IPS-NIHi11 (cell line): ENCODE data around the gene COX17.

Experiments
- DNase-seq: peaks from one replicate; pipeline ENCODE4 v3.0.0; 2012; ENCODE audit warnings: mixed read lengths, low spot score

Gene COX17

DNA sequence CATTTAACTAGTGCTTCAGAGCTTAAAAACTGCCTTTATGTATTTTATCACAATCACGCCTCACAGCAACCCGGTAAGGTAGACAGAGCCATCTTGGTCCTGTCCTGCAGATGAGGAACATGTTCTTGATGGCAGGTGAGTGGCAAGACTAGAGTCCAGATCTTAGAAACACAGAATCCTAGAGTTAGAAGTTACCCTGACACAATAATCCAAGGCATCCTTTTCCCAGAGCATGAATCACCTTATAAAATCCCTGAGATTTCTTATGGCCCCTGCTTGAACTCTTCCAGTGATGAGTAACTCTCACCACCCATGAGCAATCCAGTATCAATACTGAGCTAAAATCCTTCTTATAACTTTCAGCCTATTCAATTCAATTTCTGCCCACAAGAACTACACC lies 33.7 kb downstream of the COX17 start:
- DNase-seq, result no peak

GRCh38 chr3:119642746-119643473 lies 34.3 kb downstream of the COX17 start:
- no peak for DNase-seq

- DNase-seq, result no peak
Measured at GRCh38 chr3:119641416-119641815, 35.8 kb downstream of the COX17 start.

DNA sequence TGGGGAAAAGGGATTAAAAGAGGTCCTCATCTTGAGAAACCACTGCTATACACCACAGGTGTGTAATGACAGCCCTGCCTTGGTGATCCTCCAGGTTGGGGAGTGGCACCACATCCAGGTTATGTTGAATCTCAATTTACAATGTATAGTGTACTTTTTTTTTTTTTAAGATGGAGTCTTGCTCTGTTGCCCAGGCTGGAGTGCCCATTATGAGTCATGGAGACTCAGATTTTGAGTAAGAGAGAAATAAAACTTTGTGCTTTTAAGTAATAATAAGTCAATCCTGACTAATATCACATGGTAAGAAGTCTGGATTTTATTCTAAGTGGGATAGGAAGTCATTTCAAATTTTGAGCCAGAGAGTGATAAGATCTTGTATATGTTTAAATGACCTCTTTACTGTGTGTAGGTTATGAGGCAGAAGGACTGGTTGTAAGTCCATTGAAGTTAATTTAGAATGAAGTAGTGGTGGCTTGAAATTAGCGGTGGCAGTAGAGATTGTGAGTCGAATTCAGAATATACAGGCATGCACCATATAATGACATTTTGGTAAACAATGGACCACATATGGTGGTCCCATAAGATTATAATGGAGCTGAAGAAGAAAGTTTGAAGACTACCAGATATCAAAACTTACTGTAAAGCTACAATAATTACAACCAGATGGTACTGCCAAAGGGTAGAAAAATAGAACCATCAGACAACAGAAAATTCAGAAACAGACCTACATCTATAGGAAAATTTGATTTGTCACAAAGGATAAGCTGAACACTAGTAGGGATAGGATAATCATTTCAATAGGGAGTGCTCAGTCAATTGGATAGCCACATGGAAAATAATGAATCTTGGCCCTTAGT lies 37.5 kb downstream of the COX17 start:
- DNase-seq, result no peak

DNA sequence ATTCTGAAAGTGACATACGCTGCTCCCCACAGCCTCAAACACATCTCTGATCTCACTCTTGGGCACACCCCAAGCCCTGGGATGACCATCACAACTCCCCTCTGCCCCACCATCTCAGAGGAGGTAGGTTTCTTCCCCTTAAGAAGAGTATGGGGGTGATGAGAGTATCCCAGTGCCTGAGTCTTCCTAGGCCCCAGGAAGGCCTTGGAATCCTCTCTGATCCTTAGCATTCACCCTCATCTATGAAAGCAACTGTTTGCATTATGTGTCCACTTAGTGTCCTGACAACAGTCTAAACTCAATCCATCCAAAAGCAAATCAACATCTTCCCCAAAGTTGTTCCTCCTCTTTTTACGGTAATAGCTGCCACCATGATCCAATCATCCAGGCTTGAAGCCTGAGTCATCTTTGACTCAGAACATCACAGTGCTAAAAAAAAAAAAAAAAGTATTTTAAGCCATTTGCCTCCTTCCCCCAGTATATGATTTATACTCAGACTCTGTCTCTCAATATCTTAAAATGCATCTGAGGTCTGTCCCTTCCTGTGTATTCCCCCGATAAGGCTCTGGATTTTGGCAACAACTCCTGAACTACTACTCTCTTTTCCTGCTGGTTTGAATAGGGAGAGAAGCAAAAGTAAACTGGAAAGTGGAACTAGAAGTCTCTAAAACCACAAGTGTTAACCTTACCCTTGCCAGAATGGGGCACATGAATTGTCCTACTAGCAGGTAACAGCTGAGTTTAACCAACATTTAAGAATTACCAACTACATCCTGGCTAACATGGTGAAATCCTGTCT lies 39.3 kb downstream of the COX17 start:
- no peak for DNase-seq

DNA sequence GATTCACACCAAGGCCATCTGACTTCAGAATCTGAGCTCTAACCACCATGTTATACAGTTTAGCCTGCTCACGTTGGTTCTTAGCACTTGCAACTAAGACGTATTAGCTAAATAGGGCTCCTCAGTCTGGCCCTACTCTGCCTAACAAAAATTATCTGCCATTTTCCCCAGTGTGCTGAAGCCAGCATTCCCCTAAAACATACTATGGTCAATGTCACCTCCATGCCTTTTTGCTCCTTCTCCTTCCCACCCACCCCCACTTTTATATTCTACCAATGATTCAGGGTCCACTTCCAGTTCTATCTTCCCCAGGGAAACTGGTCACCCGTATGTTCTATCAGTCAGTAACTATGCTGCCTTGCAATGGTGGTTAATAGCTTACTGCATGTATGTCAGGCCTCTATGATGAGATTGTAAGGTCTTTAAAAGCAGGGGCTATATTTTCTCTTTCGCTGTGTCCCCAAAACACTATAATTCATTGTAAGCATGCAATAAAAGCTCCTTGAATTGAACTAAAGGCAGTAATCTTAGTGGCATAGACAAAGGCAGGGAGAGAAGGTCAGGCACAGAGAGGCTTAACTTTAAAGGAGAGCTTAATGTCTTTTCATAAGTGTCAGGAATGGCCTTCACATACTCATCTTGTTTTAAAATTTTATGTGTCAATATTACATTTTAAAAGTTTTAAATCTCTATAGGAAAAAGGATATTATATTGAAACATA lies 40.2 kb downstream of the COX17 start:
- no peak for DNase-seq

DNA sequence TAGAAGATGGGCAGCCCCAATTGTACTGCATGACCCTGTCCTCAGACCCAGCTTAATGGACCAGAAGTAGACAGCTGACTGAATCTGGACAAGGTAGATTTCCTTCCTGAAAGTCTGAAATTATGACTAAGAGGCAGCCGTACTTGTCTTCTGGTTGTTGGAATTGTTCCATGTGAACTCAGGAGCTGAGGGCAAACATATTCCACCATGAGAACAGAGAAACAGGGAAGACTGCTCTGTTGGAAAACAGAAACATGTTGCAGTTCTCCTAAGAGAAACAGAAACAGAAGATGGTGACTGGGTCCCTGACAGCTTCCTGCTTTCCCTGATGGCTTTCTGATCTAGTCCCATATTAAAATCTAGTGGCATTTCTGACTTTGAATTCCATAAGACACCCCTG lies 41.0 kb downstream of the COX17 start:
- no peak for DNase-seq

- no peak for DNase-seq
Measured at GRCh38 chr3:119635719-119636118, 41.5 kb downstream of the COX17 start.

- no peak for DNase-seq
Measured at GRCh38 chr3:119632829-119633228, 44.4 kb downstream of the COX17 start.

GRCh38 chr3:119632216-119632615 lies 45.0 kb downstream of the COX17 start:
- no peak for DNase-seq

GRCh38 chr3:119631516-119631915 lies 45.7 kb downstream of the COX17 start:
- no peak for DNase-seq

GRCh38 chr3:119630880-119631329 lies 46.3 kb downstream of the COX17 start:
- no peak for DNase-seq

DNA sequence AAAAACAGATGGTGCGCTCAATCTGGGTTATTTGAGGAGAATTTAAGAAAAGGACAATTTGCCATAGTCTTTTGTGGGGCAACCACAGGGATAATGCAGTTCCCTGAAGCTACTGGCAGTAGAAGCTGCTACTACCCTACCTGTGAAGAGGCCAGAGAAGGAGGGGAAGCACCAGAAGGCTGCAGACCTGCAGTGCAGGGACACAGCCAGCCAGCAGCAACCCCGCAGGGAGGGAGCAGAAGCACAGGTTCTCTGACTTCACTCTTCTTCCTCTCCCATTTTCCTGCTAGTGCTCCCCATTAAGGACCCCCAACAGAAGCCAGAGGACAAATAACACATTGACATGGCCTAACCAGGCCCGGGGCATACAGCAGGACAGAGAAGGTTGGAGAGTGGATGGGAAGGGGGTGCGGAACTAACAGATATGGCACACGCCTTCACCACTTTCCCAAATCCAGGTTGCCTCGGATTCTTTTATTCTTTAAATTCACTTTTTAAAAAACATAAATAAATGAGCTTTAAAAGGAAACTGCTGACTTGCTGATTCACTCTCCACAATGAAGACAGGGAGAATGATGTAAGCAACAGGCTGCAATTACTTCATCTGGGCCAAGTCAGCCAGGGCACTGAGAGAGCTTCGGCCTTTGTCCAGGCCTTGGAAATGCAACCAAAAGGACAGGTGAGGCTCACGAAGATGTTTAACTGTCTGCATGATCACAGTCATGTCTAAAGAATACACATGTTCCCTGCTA lies 46.9 kb downstream of the COX17 start:
- no peak for DNase-seq

DNA sequence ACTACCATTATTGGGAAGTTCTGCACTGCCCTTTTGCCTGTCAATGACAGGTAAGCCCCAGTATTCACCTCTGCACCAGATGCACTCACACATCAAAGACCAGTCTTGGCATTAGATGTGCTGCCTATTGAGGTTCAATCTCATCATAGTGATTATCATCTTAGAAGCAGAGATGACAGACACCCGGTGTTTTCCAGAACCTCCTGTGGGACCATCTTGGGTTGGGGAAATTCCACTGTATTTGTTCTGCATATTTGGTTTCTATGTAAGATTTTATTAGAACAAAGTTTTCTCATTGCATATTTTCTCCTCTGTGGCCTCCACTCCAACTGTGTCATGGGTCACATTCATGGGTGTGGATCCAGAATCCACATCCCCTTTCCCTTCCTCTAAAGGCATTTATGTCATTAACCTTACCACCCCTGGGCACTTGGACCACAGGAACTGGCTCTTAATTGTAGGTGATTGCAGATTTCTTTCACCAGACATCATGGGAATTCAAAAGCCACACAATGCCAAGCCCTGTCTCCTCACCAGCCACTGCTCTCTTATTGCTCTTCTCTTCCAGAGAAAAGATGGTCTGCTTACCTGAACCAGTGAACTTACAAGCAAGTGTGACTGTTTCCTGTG lies 48.3 kb downstream of the COX17 start:
- no peak for DNase-seq

- no peak for DNase-seq
Measured at GRCh38 chr3:119628390-119628789, 48.8 kb downstream of the COX17 start.

DNA sequence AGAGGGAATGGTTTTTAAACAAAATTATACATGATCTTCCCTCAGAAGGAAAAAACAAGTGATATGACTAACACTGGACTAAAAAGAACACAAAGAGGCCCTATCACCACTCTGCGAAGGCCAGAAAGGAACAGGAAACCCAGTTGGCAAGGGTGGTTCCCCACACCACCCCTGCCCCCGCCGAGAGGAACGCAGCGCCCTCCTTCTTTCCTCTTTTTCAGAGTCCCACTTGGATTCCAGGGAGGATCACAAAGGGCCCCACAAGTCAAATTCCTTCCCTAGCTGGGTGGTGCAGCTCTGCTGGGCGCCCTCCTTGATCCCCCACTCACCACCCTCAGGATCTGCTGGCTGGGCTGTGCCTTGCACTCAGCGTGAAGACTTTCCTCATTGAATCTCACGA lies 49.7 kb downstream of the COX17 start:
- DNase-seq, result no peak

- no peak for DNase-seq
Measured at GRCh38 chr3:119626196-119626595, 51.0 kb downstream of the COX17 start.

GRCh38 chr3:119625451-119626153 lies 51.6 kb downstream of the COX17 start:
- DNase-seq, result no peak

DNA sequence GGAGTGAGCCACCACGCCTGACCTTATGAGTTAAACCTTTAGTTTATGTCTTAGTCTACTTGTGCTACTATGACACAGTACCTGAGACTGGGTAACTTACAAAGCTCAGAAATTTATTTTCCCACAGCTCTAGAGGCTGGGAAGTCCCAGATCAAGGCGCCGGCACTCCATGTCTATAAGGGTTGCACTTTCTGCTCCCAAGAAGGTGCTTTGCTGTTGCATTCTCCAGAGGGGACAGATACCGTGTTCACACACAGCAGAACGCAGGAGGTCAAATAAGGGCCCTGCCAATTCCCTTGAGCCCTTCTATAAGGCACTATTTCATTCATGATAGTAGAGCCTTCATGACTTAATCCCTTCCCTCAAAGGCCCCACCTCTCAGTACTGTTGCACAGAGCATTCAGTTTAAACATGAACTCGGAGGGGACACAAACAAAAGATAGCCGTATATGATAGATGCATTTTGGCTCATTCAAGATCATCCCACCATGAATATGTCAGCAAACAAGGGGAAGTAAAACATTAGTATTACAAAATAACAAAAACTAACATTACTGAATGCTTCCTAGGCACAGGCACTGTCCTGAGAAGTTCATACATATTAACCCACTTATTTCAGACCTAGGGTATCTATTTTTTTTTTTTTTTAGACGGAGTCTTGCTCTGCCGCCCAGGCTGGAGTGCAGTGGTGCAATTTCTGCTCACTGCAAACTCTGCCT lies 53.0 kb downstream of the COX17 start:
- no peak for DNase-seq
